Ascending aorta (tissue), 2 donors: ENCODE measurements around the gene EIF3I. TPM values are rescaled to one million over a fixed set of nuclear protein-coding genes. Genes with fewer than 3 reads are reported as not detected.
A peak's percentile ranks its signal among the peaks of the same experiment; 100 is the strongest.

Source experiments
- DNase-seq, 2 donors: peaks; one replicate each; pipeline ENCODE4 v3.0.0-alpha.2; 2019; ENCODE audit warnings: low spot score in 2 of 2
- H3K27ac ChIP-seq, 2 donors: fragments of 200-600 bp; sonication (generic); one replicate each; pipeline ENCODE4 v1.5.1; 2016 to 2017; ENCODE audit warnings: mild to moderate bottlenecking in 1 of 2
- H3K27me3 ChIP-seq: fragments of 200-600 bp; sonication (generic); one replicate; pipeline ENCODE4 v1.5.1; 2017
- H3K36me3 ChIP-seq, 2 donors: fragments of 200-600 bp; sonication (generic); one replicate each; pipeline ENCODE4 v1.5.1; 2016
- H3K4me1 ChIP-seq, 2 donors: fragments of 200-600 bp; sonication (generic); one replicate each; pipeline ENCODE4 v1.5.1; 2016 to 2017; ENCODE audit warnings: mild to moderate bottlenecking in 1 of 2
- H3K4me3 ChIP-seq, 2 donors: fragments of 200-600 bp; sonication (generic); one replicate each; pipeline ENCODE4 v1.5.1; 2016 to 2017; ENCODE audit warnings: mild to moderate bottlenecking in 1 of 2
- H3K9me3 ChIP-seq, 2 donors: fragments of 200-600 bp; sonication (generic); one replicate each; pipeline ENCODE4 v1.5.1; 2016
- intact Hi-C: fragments of 100-400 bp; cut with DNase I; formaldehyde crosslinking; loops from one replicate; pipeline ENCODE4 v1.15.1; 2023
- total RNA-seq: library from RNA; depleted of rRNA; stranded (reverse); fragments of >200 nt; gene quantifications from one replicate; pipeline ENCODE4 v1.1.0, GENCODE V29; 2016
- TF ChIP-seq, protein P1 (sequence below), 3 experiments: fragments of 200-600 bp in 2 of 3; fragments of 450-650 bp in 1 of 3; sonication (generic) in 2 of 3; IDR thresholded peaks; one replicate each; pipeline ENCODE4 v1.5.1; 2016 to 2019; ENCODE audit warnings: antibody characterized with exemption in 3 of 3, mild to moderate bottlenecking in 1 of 3, moderate library complexity in 1 of 3

Gene EIF3I
- total RNA-seq, 1 donor from 2014 or later = 234 TPM

DNA sequence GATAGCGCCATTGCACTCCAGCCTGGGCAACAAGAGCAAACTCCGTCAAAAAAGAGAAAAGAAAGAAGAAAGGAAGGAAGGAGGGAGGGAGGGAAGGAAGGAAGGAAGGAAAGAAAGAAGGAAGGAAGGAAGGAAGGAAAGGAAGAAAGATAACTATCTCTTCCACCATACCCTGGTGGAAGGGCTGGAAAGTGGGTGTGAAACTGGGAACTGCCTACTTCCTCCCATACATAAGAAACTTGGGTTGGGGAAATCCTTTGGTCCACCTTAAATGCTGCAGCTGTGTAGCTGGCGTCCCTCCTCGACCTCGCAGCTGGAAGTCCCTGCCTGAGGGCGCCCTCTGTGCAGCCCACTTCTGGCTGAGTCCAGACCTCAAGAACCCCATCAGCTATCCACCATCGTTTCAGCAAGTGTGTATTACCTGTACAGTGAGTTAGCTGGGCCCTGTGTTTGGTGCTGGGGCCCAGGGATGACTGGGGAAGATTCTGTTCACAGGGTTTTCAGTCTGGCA, 20.2 kb downstream of the EIF3I start:
- Histone ChIP-seq H3K36me3 (no peaks in the 10 kb centered on the region), H3K27ac (peak overlapping the region; percentile 87 to 89), H3K4me1 (peaks cover 0 to 8% of the 10 kb centered on the region in 2 donors), H3K4me3 (peak overlapping the region in 1 of 2 donors; percentile 16), H3K9me3 (no peaks in the 10 kb centered on the region), H3K27me3 (no peaks in the 10 kb centered on the region)
- peak in 1 of 2 donors; percentile 66 for DNase-seq
- TF ChIP-seq, protein P1, sequence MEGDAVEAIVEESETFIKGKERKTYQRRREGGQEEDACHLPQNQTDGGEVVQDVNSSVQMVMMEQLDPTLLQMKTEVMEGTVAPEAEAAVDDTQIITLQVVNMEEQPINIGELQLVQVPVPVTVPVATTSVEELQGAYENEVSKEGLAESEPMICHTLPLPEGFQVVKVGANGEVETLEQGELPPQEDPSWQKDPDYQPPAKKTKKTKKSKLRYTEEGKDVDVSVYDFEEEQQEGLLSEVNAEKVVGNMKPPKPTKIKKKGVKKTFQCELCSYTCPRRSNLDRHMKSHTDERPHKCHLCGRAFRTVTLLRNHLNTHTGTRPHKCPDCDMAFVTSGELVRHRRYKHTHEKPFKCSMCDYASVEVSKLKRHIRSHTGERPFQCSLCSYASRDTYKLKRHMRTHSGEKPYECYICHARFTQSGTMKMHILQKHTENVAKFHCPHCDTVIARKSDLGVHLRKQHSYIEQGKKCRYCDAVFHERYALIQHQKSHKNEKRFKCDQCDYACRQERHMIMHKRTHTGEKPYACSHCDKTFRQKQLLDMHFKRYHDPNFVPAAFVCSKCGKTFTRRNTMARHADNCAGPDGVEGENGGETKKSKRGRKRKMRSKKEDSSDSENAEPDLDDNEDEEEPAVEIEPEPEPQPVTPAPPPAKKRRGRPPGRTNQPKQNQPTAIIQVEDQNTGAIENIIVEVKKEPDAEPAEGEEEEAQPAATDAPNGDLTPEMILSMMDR (IDR thresholded peaks at IDR 0.05) = no peak
- intact Hi-C loops = loop anchor here (5.0 kb wide), 1 partner anchor 135 kb away; the partner anchor contains the start of gene KPNA6

DNA sequence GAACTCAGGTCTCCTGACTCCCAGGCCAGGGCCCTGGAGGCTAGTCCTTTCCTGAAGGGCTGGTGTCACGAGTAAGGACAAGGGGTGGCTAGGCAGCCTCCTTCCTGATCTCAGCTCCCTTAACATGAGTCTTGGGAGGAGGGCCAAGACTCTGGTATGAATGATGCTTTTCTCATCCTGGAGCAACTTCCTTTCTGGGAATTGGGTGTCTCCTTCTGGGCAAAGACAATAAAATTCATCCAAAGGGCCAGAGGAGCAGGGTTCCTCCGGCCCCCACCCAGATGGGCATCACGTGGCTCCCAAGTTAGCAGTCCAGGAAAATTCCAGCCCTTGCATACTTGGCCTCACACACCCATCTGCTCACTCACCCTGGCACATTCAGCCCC, 24.7 kb downstream of the EIF3I start, which contains the start of gene FAM167B:
Gene FAM167B (plus strand): TSS at position 335 of the 386 bp plus-strand sequence. CDS start 200 bp downstream, outside the sequence.
- no peaks in the 10 kb centered on the region for H3K27me3 ChIP-seq
- DNase-seq = peak in 1 of 2 donors; percentile 76
- intact Hi-C loops = no loop called here
- H3K9me3 ChIP-seq = no peaks in the 10 kb centered on the region
- no peak within 1 kb of the TSS for H3K4me3 ChIP-seq
- peak within 1 kb of the TSS; percentile 62 to 64 for H3K27ac ChIP-seq
- H3K36me3 ChIP-seq = no peaks in the 10 kb centered on the region
- TF ChIP-seq, protein P1 (IDR thresholded peaks at IDR 0.05) = no peak
- peaks cover 3 to 5% of the 10 kb centered on the region in 2 donors for H3K4me1 ChIP-seq

DNA sequence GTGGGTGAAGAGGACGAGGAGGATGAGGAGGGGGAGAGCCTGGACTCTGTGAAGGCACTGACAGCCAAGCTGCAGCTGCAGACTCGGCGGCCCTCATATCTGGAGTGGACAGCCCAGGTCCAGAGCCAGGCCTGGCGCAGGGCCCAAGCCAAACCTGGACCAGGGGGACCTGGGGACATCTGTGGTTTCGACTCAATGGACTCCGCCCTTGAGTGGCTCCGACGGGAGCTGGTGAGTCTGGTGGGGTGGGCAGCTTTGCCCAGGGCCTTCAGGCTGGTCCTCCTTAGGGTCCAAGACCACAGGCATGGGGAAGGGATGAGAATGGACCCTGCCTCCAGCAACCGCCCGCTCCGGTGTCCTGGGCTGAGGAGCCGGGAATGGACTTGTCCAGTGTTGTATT, 25.2 kb downstream of the EIF3I start:
- Histone ChIP-seq H3K4me3 (no peak overlapping the region), H3K27me3 (no peaks in the 10 kb centered on the region), H3K9me3 (no peaks in the 10 kb centered on the region), H3K27ac (peak overlapping the region; percentile 62 to 64), H3K4me1 (peaks cover 0 to 5% of the 10 kb centered on the region in 2 donors), H3K36me3 (no peaks in the 10 kb centered on the region)
- TF ChIP-seq, protein P1 (IDR thresholded peaks at IDR 0.05) = no peak
- intact Hi-C loops = no loop called here
- DNase-seq = no peak

DNA sequence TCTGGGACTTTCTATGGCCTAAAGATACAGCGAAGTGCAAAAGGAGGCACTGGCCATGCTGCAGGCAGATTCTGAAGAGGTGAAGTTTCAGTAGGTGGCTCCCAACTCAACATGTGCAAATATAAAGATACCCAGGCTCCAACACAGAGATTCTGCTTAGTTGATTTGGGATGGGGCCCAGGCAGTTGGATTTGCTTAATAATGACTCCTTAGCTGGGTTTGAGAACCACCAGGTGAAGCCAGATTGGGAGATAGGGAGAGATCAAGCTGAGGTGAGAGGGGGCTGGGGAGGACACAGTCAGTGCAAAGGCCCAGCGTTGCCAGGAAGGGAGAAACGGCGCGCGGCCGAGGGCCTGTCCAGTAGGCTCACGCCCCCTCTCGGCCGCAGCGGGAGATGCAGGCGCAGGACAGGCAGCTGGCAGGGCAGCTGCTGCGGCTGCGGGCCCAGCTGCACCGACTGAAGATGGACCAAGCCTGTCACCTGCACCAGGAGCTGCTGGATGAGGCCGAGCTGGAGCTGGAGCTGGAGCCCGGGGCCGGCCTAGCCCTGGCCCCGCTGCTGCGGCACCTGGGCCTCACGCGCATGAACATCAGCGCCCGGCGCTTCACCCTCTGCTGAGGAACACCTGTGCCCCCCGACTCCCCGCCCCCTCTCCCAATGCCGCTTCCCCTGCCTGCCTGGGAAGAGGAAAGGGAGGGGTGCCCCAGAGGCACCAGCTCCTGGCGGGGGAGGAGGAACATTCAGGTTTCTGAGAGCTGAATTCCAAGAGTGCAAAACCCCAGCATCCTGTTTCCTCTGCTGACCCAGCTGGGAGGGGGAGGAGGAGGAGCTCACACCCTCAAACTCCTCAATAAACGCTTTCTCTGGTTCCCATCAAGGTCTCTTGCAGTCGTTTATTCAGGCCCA, 26.0 kb downstream of the EIF3I start:
- H3K36me3 ChIP-seq = no peaks in the 10 kb centered on the region
- H3K9me3 ChIP-seq = no peaks in the 10 kb centered on the region
- H3K4me1 ChIP-seq = peaks cover 0 to 5% of the 10 kb centered on the region in 2 donors
- H3K4me3 ChIP-seq = peak overlapping the region in 1 of 2 donors; percentile 40
- H3K27me3 ChIP-seq = no peaks in the 10 kb centered on the region
- peak; percentile 51 to 91 for DNase-seq
- TF ChIP-seq, protein P1 (IDR thresholded peaks at IDR 0.05) = peak; percentile 85 to 88 (median 87)
- H3K27ac ChIP-seq = peak overlapping the region; percentile 62 to 64
- intact Hi-C loops = no loop called here

DNA sequence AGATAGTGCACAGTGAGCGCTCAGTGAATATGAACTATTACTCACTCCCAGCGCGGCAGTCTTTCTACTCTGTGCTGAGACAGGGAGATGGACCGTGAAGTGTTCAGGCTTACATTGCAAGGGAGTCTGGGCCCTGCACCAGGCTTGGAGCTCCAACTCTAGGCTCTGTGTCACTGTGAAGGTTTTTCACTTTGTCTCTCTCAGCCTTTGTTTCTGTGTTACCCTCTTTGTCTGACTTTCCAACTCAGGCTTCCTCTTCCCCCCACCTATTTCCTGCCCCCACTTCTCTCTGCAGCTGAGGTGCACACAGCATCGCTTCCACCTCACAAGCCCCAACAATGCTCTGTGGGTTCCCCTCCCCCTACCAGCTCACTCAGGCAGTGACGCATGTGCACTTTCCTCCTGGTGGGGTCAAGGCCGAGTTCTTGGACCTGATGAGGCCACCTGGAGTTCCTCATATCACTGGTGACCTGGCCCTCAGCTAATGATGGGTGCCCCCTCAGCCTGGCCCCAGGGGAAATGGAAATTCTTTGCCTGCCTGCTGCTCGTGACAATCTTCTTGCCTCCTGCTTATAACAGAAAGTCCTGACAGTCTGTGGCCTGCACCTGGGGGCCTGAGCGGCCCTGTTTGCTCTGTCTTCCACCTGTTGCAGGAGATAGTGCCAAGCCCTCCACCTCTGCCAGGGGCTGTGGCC, 27.8 kb downstream of the EIF3I start:
- Histone ChIP-seq H3K4me1 (peaks cover 0 to 5% of the 10 kb centered on the region in 2 donors), H3K36me3 (no peaks in the 10 kb centered on the region), H3K9me3 (no peaks in the 10 kb centered on the region), H3K4me3 (no peak overlapping the region), H3K27ac (no peak overlapping the region), H3K27me3 (no peaks in the 10 kb centered on the region)
- peak in 1 of 2 donors; percentile 73 for DNase-seq
- intact Hi-C loops = no loop called here
- TF ChIP-seq, protein P1 (IDR thresholded peaks at IDR 0.05) = no peak
